GM23338 (cell line): ENCODE measurements around the gene IDNK. TPM values are rescaled to one million over a fixed set of nuclear protein-coding genes. Genes with fewer than 3 reads are reported as not detected.

Experiments used
- ATAC-seq: fragments of 200-7000 bp; cut with Tn5 transposase; 3 replicates; pipeline ENCODE4 v1.9.1; 2020
- DNase-seq: peaks from one replicate; pipeline ENCODE4 v3.0.0-alpha.2; 2015; ENCODE audit warnings: low spot score
- H2AFZ ChIP-seq: fragments of 200-600 bp; sonication (generic); 2 replicates; pipeline ENCODE4 v1.8.0; 2016; ENCODE audit warnings: antibody characterized with exemption, mild to moderate bottlenecking, moderate library complexity
- H3F3A ChIP-seq: fragments of 200-600 bp; sonication (generic); replicated peaks from 2 replicates; pipeline ENCODE4 v1.8.0; 2017; ENCODE audit warnings: antibody characterized with exemption, mixed run types, low read depth
- H3K27ac ChIP-seq: fragments of 200-600 bp; sonication (generic); 2 replicates; pipeline ENCODE4 v1.6.1; 2016; ENCODE audit warnings: low read depth
- H3K27me3 ChIP-seq: fragments of 200-600 bp; sonication (generic); 2 replicates; pipeline ENCODE4 v1.8.0; 2016; ENCODE audit warnings: mild to moderate bottlenecking, mixed run types, moderate library complexity; ENCODE audit not compliant: insufficient read depth
- H3K36me3 ChIP-seq: fragments of 200-600 bp; sonication (generic); 2 replicates; pipeline ENCODE4 v1.8.0; 2016; ENCODE audit warnings: mild to moderate bottlenecking; ENCODE audit not compliant: insufficient read depth
- H3K4me1 ChIP-seq: fragments of 200-600 bp; sonication (generic); 2 replicates; pipeline ENCODE4 v1.8.0; 2016; ENCODE audit warnings: mild to moderate bottlenecking, moderate library complexity; ENCODE audit not compliant: insufficient read depth
- H3K4me2 ChIP-seq: fragments of 200-600 bp; sonication (generic); 2 replicates; pipeline ENCODE4 v1.7.1; 2017; ENCODE audit warnings: mixed run types
- H3K4me3 ChIP-seq: fragments of 200-600 bp; sonication (generic); 2 replicates; pipeline ENCODE4 v1.6.1; 2016; ENCODE audit warnings: mixed run types
- H3K79me2 ChIP-seq: fragments of 200-600 bp; sonication (generic); replicated peaks from 2 replicates; pipeline ENCODE4 v1.8.0; 2017; ENCODE audit warnings: mild to moderate bottlenecking; ENCODE audit not compliant: insufficient read depth
- H3K9me2 ChIP-seq: fragments of 200-600 bp; sonication (generic); 2 replicates; pipeline ENCODE4 v1.8.0; 2017; ENCODE audit not compliant: insufficient read depth
- H4K20me1 ChIP-seq: fragments of 200-600 bp; sonication (generic); replicated peaks from 2 replicates; pipeline ENCODE4 v1.8.0; 2017; ENCODE audit warnings: mild to moderate bottlenecking; ENCODE audit not compliant: insufficient read depth
- H3K27ac Mint-ChIP-seq: 2 replicates; pipeline ENCODE4 v1.8.0; 2020; ENCODE audit warnings: inconsistent platforms, mild to moderate bottlenecking, moderate library complexity, mixed read lengths
- H3K27me3 Mint-ChIP-seq: 3 replicates; pipeline ENCODE4 v1.8.0; 2022; ENCODE audit warnings: low read depth, mild to moderate bottlenecking, moderate library complexity, mixed read lengths, inconsistent platforms; ENCODE audit not compliant: insufficient read depth, poor library complexity
- H3K36me3 Mint-ChIP-seq: 3 replicates; pipeline ENCODE4 v1.8.0; 2021; ENCODE audit warnings: low read depth, mild to moderate bottlenecking, inconsistent platforms, moderate library complexity, mixed read lengths
- H3K4me1 Mint-ChIP-seq: 3 replicates; pipeline ENCODE4 v1.8.0; 2020; ENCODE audit warnings: mild to moderate bottlenecking, inconsistent platforms, mixed read lengths
- H3K4me3 Mint-ChIP-seq: 3 replicates; pipeline ENCODE4 v1.8.0; 2021; ENCODE audit warnings: moderate library complexity, mild to moderate bottlenecking, inconsistent platforms, mixed read lengths
- H3K9me3 Mint-ChIP-seq: 3 replicates; pipeline ENCODE4 v1.8.0; 2020; ENCODE audit warnings: moderate library complexity, mild to moderate bottlenecking, inconsistent platforms, mixed read lengths
- CREB1 ChIP-seq: fragments of 250-450 bp; sonication (Bioruptor Pico); IDR thresholded peaks from 2 replicates; pipeline ENCODE4 v1.5.0; 2020; ENCODE audit warnings: low read depth, mild to moderate bottlenecking, moderate library complexity
- EZH2 ChIP-seq: fragments of 200-600 bp; sonication (generic); IDR thresholded peaks from one replicate; pipeline ENCODE4 v1.8.0; 2017; ENCODE audit warnings: antibody characterized with exemption, mild to moderate bottlenecking, low read depth; ENCODE audit not compliant: unreplicated experiment
- EZH2phosphoT487 ChIP-seq: fragments of 200-600 bp; sonication (generic); IDR thresholded peaks from one replicate; pipeline ENCODE4 v1.8.1; 2018; ENCODE audit warnings: antibody characterized with exemption; ENCODE audit not compliant: unreplicated experiment
- JUNB ChIP-seq: IDR thresholded peaks from one replicate; pipeline ENCODE4 v1.6.1; 2016; ENCODE audit warnings: antibody characterized with exemption; ENCODE audit not compliant: unreplicated experiment
- NANOG ChIP-seq: IDR thresholded peaks from 2 replicates; pipeline ENCODE4 v1.6.1; 2016; ENCODE audit warnings: antibody characterized with exemption, borderline replicate concordance
- POLR2AphosphoS5 ChIP-seq: IDR thresholded peaks from 2 replicates; pipeline ENCODE4 v1.6.1; 2016; ENCODE audit warnings: antibody characterized with exemption, low read depth
- STAT1 ChIP-seq: IDR thresholded peaks from one replicate; pipeline ENCODE4 v1.6.1; 2016; ENCODE audit warnings: antibody characterized with exemption; ENCODE audit not compliant: unreplicated experiment
- ZNF114 ChIP-seq: fragments of 250-450 bp; sonication (Bioruptor Pico); IDR thresholded peaks from 2 replicates; pipeline ENCODE4 v1.5.0; 2020; ENCODE audit warnings: mild to moderate bottlenecking, moderate library complexity
- polyA plus RNA-seq: library from polyadenylated mRNA; unstranded; fragments of >200 nt; fragmentation: Nextera tagmentation; extraction: Ambion mirVana; gene quantifications from 2 replicates; pipeline ENCODE4 v1.2.1, GENCODE V29; 2016
- total RNA-seq: library from RNA; depleted of rRNA; stranded (reverse); fragments of >200 nt; shearing (Covaris generic); gene quantifications from 2 replicates; pipeline ENCODE4 v1.2.3, GENCODE V29; 2014
- TF ChIP-seq, protein P1 (sequence below): IDR thresholded peaks from one replicate; pipeline ENCODE4 v1.6.1; 2018; ENCODE audit warnings: antibody characterized with exemption; ENCODE audit not compliant: unreplicated experiment

Gene IDNK
- total and polyA plus RNA-seq, 2 experiments from 2014 or later = 0.21 to 0.94 TPM

DNA sequence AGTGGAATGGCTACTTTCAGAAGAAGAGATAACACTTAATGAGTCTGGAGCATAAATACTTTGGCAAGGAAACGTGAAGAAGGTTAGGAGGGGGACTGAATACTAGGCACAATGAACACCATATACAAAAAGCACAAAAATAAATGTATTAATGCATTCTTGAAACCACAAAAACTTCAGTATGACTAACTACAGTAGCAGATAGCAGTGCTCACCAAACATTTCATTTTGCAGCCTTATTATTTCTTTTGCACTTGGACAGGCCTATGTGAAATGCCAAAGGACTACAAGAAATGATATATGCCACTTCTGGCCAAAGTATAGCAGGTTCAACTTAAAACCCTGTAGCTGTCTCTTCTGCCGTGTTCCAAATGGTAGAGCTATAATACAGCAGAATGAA lies 58.5 kb downstream of the IDNK start (continued):
- TF ChIP-seq, protein P1, sequence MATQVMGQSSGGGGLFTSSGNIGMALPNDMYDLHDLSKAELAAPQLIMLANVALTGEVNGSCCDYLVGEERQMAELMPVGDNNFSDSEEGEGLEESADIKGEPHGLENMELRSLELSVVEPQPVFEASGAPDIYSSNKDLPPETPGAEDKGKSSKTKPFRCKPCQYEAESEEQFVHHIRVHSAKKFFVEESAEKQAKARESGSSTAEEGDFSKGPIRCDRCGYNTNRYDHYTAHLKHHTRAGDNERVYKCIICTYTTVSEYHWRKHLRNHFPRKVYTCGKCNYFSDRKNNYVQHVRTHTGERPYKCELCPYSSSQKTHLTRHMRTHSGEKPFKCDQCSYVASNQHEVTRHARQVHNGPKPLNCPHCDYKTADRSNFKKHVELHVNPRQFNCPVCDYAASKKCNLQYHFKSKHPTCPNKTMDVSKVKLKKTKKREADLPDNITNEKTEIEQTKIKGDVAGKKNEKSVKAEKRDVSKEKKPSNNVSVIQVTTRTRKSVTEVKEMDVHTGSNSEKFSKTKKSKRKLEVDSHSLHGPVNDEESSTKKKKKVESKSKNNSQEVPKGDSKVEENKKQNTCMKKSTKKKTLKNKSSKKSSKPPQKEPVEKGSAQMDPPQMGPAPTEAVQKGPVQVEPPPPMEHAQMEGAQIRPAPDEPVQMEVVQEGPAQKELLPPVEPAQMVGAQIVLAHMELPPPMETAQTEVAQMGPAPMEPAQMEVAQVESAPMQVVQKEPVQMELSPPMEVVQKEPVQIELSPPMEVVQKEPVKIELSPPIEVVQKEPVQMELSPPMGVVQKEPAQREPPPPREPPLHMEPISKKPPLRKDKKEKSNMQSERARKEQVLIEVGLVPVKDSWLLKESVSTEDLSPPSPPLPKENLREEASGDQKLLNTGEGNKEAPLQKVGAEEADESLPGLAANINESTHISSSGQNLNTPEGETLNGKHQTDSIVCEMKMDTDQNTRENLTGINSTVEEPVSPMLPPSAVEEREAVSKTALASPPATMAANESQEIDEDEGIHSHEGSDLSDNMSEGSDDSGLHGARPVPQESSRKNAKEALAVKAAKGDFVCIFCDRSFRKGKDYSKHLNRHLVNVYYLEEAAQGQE = no peak

DNA sequence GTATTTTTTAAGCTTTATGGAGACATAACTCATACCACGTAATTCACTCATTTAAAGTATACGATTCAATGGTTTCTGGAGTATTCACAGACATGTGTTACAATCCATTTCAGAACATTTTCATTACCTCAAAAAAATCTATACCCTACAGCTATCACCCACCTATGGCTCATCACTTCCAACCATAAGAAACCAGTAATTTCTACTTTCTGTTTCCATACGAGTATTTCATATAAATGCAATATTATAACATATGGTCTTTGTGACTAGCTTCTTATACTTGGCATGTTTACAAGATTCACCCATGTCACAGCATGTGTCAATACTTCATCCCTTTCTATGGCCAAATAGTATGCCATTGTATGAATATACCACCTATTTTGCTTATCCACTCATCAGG lies 66.0 kb downstream of the IDNK start:
- H3K27ac ChIP-seq = no peak overlapping the region
- H3K27me3 ChIP-seq = no peaks in the 10 kb centered on the region
- no peak overlapping the region for H3K4me2 ChIP-seq
- ATAC-seq = no peak
- no peak overlapping the region for H2AFZ ChIP-seq
- H3K27me3 Mint-ChIP-seq = no peaks in the 10 kb centered on the region
- H3K4me1 ChIP-seq = no peaks in the 10 kb centered on the region
- H3K4me1 Mint-ChIP-seq = peaks cover 6% of the 10 kb centered on the region; the same call in 2 of the 3 replicates
- TF ChIP-seq CREB1 (no peak), EZH2 (no peak), JUNB (no peak), EZH2phosphoT487 (no peak)
- no peaks in the 10 kb centered on the region for H3F3A ChIP-seq
- H4K20me1 ChIP-seq = peaks cover 56% of the 10 kb centered on the region
- peaks cover 100% of the 10 kb centered on the region for H3K79me2 ChIP-seq
- no peak overlapping the region for H3K27ac Mint-ChIP-seq
- peaks cover 4% of the 10 kb centered on the region; the same call in 2 of the 3 replicates for H3K36me3 Mint-ChIP-seq
- H3K9me2 ChIP-seq = no peaks in the 10 kb centered on the region
- no peak for DNase-seq
- no peak overlapping the region for H3K4me3 ChIP-seq
- H3K4me3 Mint-ChIP-seq = no peak overlapping the region
- no peaks in the 10 kb centered on the region for H3K36me3 ChIP-seq
- H3K9me3 Mint-ChIP-seq = no peaks in the 10 kb centered on the region

GRCh38 chr9:83691492-83691891 lies 68.5 kb downstream of the IDNK start:
- H3K4me1 Mint-ChIP-seq = peaks cover 6% of the 10 kb centered on the region; the same call in 2 of the 3 replicates
- no peak overlapping the region for H2AFZ ChIP-seq
- no peak for TF ChIP-seq ZNF114 (CRISPR knock-in tag)
- TF ChIP-seq EZH2phosphoT487 = no peak
- no peak for TF ChIP-seq NANOG
- TF ChIP-seq STAT1 = no peak
- TF ChIP-seq, protein P1 = no peak
- TF ChIP-seq POLR2AphosphoS5 = no peak

More at GRCh38 chr9:83691492-83691891, 68.5 kb downstream of the IDNK start:
- no peaks in the 10 kb centered on the region for H3K27me3 ChIP-seq
- no peak overlapping the region for H3K4me3 ChIP-seq
- Mint-ChIP-seq H3K36me3 (no peaks in the 10 kb centered on the region), H3K27me3 (no peaks in the 10 kb centered on the region), H3K4me3 (no peak overlapping the region), H3K27ac (no peak overlapping the region), H3K9me3 (no peaks in the 10 kb centered on the region)
- H4K20me1 ChIP-seq = peaks cover 67% of the 10 kb centered on the region
- H3K9me2 ChIP-seq = no peaks in the 10 kb centered on the region
- peaks cover 100% of the 10 kb centered on the region for H3K79me2 ChIP-seq
- H3F3A ChIP-seq = no peaks in the 10 kb centered on the region
- no peak overlapping the region for H3K4me2 ChIP-seq
- DNase-seq (no peak), ATAC-seq (no peak)
- no peak overlapping the region for H3K27ac ChIP-seq
- H3K36me3 ChIP-seq = no peaks in the 10 kb centered on the region
- no peaks in the 10 kb centered on the region for H3K4me1 ChIP-seq
